NCI-H1048 (cell line): ENCODE results near the gene NR2F1-AS1.
"Not testable (repeated sequence)": the region's sequence is repeated elsewhere in the genome, so short reads cannot be mapped to it uniquely, and the experiment has no call there.

Experiments used
- DNase-seq: peaks from one replicate; lab custom pipeline; 2025; lab: John Stamatoyannopoulos, UW

NR2F1-AS1 gene

GRCh38 chr5:93517828-93518227 lies 63.2 kb downstream of the NR2F1-AS1 start:
- DNase-seq: no peak

- no peak for DNase-seq
These were observed 67.7 kb downstream of the NR2F1-AS1 start for GRCh38 chr5:93513298-93513697.

GRCh38 chr5:93512799-93513198 lies 68.2 kb downstream of the NR2F1-AS1 start:
- DNase-seq: no peak

GRCh38 chr5:93511445-93511844 lies 69.6 kb downstream of the NR2F1-AS1 start:
- DNase-seq: no peak

- no peak for DNase-seq
These were observed 70.2 kb downstream of the NR2F1-AS1 start for GRCh38 chr5:93510626-93511380.

- DNase-seq: not testable (repeated sequence)
These were observed 75.5 kb downstream of the NR2F1-AS1 start for GRCh38 chr5:93505553-93505952.

GRCh38 chr5:93503598-93504067 lies 77.4 kb downstream of the NR2F1-AS1 start:
- no peak for DNase-seq

- no peak for DNase-seq
These were observed 83.9 kb downstream of the NR2F1-AS1 start for GRCh38 chr5:93497096-93497495.

- DNase-seq: no peak
These were observed 101.0 kb downstream of the NR2F1-AS1 start for GRCh38 chr5:93479982-93480509.

- no peak for DNase-seq
These were observed 103.2 kb downstream of the NR2F1-AS1 start for GRCh38 chr5:93477816-93478215.

- no peak for DNase-seq
These were observed 104.7 kb downstream of the NR2F1-AS1 start for GRCh38 chr5:93476251-93476742.

- DNase-seq: no peak
These were observed 118.1 kb downstream of the NR2F1-AS1 start for GRCh38 chr5:93462916-93463315.

- DNase-seq: no peak
These were observed 119.3 kb downstream of the NR2F1-AS1 start for GRCh38 chr5:93461756-93462155.

- no peak for DNase-seq
These were observed 120.7 kb downstream of the NR2F1-AS1 start for GRCh38 chr5:93460286-93460685.

- not testable (repeated sequence) for DNase-seq
These were observed 124.2 kb downstream of the NR2F1-AS1 start for GRCh38 chr5:93456796-93457195.

GRCh38 chr5:93454896-93455295 lies 126.1 kb downstream of the NR2F1-AS1 start:
- no peak for DNase-seq

- DNase-seq: no peak
These were observed 128.8 kb downstream of the NR2F1-AS1 start for GRCh38 chr5:93452255-93452654.

- DNase-seq: no peak
These were observed 142.9 kb downstream of the NR2F1-AS1 start for GRCh38 chr5:93438124-93438523.

GRCh38 chr5:93436083-93436482 lies 144.9 kb downstream of the NR2F1-AS1 start:
- no peak for DNase-seq

- DNase-seq: no peak
These were observed 147.6 kb downstream of the NR2F1-AS1 start for GRCh38 chr5:93433422-93433821.

GRCh38 chr5:93431250-93431649 lies 149.8 kb downstream of the NR2F1-AS1 start:
- no peak for DNase-seq

- DNase-seq: no peak
These were observed 150.3 kb downstream of the NR2F1-AS1 start for GRCh38 chr5:93430673-93431199.

GRCh38 chr5:93430118-93430517 lies 150.9 kb downstream of the NR2F1-AS1 start:
- no peak for DNase-seq
